GM19238 (cell line): ENCODE data around the gene ATP6V1F.

ENCODE experiments used
- DNase-seq: peaks from one replicate; pipeline ENCODE4 v3.0.0; 2011; ENCODE audit warnings: low spot score; ENCODE audit not compliant: insufficient read length

The ATP6V1F gene

DNA sequence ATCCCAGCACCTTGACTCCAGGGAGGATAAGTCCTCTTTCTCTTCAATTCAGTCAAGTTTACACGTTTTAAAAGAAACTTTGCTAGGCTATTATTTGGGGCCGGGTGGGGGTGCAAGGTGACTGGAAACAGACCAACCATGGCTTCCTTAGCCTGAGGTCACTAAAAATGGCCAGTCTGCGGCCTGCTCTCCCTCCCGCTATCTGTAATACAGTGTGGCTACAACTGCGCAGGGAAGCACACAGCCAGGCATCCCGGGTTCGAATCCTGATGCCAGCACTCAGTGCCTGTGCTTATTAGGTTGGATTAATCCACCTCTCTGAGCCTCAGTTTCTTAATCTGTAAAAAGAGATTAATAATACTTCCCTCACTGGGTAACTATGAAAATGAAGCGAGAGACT lies 19.5 kb downstream of the ATP6V1F start:
- no peak for DNase-seq

DNA sequence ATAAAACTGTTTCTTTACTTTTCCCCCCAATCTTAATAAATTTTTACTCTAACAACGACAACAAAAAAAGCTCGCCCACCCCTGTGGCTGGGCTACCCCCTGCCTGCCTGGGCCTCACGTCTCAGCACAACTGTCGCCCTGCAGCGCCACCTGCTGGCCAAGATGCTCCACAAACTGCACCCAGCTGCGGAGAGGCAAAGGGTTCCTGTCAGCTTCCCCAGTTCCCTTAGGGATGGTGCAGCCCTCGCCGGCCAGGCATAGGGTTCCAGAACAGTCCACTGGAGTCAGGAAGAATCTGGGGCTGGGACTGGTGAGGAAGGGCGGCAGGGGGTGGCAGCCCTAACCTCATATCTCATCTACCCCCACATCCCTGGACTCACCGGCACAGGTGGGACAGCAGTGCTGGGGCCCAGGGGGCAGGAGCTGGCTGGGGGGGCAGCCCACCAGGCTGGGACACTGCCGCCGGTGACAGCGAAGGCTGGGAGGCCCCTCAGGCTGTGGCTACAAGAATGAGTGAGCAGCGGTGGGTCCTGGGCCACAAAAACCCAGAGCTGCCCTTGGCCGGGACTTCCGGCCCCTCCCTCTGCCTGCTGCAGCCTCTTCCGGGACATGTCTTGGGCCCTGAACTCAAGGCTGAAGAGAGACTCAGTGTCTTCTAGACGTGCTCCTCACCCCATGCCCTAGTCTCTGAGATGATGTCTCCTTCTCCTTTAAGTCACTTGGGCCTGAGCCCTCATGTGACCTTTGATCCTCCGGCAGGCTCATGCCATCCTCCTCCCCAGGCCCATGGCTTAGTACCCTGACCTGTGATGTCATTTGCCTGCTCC lies 21.2 kb downstream of the ATP6V1F start:
- DNase-seq, result peak; percentile 97

DNA sequence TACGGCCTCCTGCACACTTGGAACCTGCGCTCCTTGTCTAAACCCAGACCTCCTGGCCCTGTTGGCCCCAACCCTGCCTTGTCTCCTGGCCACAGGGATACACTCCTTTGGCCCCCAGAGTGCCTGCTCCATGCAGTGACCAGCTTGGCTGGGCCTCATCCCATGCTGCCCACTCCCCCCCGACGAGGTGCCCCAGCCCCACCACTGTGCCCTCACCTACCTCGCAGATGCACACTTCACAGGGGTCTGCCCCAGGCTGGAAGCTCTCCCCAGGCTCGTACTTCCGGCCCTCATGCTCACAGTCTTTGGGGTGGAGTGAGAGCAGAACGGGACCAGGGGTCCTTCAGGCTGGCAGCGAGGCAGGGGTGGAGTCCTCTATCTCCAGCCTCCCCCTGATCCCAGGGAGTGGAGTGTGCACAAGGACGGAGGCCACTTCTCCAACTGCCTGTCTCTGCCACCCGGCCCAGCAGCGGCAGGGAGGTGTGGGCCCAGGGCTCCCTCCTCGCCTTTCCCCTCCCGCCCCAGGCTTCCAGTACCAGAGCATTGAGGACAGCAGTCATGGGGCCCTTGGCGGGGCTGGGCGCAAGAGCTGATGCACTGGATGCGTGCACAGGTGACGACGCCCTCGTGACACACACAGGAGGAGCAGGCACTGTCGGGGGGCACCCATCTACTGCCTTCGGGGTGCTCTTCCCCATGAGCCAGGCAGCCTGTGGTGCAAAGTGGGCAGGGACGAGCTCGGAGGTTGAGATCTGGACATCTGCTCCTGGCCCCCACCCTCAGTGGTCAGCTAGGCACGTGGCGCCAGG lies 22.1 kb downstream of the ATP6V1F start:
- DNase-seq, result no peak

- DNase-seq, result no peak
Measured at GRCh38 chr7:128885370-128886187, 22.9 kb downstream of the ATP6V1F start.

GRCh38 chr7:128886391-128887168 lies 23.9 kb downstream of the ATP6V1F start:
- DNase-seq, result no peak

- DNase-seq, result no peak
Measured at GRCh38 chr7:128887169-128888038, 24.7 kb downstream of the ATP6V1F start.

DNA sequence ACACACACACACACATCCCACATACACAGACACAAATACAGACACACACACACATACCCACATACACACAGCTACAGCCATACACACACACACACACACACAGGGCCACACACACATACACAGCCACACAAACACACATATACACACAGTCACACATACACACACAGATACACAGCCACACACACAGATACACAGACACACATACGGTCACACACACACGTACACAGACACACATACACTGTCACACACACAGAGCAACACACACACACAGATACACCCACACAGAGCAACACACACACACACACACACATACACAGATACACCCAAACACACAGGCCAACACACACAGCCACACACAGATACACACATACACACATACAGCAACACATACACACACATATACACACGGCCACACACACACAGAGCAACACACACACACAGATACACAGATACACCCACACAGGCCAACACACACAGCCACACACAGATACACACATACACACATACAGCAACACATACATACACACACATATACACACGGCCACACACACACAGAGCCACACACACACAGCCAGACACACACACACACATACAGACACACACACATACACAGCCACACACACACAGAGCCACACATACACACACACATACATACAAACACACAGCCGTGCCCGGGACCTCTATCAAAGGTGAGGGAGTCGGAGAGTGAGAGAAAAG lies 25.5 kb downstream of the ATP6V1F start:
- DNase-seq, result no peak

DNA sequence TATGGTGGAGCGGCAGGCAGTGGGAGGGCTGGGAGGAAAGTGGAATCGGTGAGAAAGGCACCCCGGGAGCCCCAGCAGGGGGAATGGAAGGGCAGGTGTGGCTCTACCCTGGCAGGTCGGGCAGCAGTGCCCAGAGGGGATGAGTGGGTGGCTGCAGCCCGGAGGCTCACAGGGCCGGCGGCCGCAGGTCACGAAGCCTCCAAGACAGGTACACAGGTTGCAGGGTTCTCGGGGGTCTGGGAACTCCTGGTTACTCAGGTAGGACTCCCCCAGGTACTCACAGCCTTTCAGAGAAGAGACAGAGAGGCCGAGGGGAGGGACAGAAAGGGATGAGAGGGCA lies 26.1 kb downstream of the ATP6V1F start:
- DNase-seq, result no peak

GRCh38 chr7:128889121-128889520 lies 26.5 kb downstream of the ATP6V1F start:
- no peak for DNase-seq

- no peak for DNase-seq
Measured at GRCh38 chr7:128890306-128891109, 27.9 kb downstream of the ATP6V1F start.

GRCh38 chr7:128891110-128891941 lies 28.7 kb downstream of the ATP6V1F start:
- no peak for DNase-seq

- DNase-seq, result no peak
Measured at GRCh38 chr7:128891942-128892269, 29.2 kb downstream of the ATP6V1F start.

DNA sequence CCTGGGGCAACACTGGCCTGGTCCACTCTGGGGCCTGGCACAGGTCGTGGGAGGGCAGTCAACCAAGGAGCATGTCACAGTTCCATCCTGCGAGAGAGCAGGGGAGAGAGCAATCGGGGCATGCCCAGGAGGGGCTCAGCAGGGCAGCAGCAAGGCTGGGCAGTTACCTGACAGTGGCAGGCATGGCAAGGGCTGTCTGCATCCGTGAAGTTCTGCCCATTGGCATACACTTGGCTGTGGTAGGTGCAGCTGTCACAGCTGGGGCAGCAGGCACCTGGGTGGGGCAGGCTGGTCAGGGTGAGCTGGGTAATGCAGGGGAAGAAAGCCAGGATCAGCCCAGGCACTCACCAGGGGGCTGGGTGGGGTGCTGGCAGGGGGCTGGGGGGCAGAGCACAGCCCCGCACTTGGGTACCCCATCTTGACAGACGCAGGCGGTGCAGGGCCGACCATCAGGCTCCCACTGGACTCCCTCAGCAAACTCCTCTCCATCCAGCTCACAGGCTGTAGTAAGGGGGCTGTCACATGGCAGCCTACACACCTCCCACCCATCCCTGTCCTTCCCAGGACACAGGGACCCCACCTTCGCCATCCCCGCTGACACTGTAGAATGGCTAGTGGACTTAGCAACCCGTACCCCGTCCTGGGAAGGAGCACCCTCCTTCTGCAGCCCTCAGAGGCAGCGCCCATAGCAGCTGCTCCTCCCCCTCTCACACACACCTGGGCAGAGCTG lies 30.0 kb downstream of the ATP6V1F start:
- DNase-seq, result no peak

DNA sequence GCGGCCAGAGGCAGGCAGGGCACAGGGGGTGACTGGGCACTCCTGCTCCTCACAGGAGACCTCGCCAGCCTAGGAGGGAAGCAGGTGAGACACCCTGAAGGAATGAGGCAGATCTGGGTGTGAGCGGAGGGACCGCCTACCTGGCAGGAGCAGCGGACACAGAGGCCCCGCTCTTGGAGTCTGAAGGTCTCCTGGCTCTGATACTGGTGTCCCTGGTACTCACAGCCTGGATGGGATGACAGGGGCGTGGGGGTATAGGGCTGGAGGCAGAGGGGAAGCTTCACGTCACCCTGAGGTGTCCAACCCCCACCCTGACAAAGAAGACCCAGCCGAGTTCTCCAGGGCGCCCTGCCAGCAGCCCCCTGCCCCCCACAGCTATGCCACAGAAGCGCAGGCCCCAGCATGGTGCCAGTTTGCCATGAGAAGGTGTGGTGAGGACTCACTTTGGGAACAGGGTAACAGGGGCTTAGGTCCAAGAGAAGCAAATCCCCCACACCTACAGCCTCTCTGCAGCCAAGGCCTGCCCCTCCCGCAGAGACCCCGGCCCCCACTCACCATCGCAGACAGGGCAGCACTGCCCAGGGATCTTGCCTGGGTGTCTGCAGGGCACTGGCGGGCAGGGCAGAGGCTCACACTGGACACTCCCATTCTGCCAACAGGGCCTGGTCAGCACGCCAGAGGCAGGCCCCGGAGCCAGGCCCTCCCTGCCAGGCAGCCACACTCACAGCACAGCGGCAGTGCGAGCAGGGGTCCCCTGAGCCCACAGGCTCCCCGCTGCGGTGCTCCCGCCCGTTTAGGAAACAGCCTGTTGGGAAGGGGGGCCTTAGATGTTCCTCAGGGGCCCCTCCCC lies 30.8 kb downstream of the ATP6V1F start:
- no peak for DNase-seq

GRCh38 chr7:128894101-128894440 lies 31.4 kb downstream of the ATP6V1F start:
- DNase-seq, result no peak

DNA sequence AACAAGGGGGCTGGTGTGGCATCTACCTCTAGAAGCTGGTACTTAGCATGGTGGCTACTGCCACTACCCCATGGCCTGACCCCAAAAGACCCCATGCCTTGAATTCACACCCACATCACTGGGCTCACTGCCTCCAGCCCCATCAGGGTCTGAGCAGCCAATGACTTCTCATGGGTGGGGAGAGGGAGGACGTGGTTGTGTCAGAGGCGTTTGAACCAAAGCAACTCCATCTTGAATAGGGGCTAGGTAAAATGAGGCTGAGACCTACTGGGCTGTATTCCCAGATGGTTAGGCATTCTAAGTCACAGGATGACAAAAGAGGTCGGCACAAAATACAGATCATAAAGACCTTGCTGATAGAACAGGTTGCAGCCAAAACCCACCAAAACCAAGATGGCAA lies 32.7 kb downstream of the ATP6V1F start:
- DNase-seq, result no peak
